Neural progenitor cell (in vitro differentiated cells): ENCODE measurements around the gene GSAP.

Source experiments
- EZH2 ChIP-seq: fragments of 200-600 bp; sonication (generic); IDR thresholded peaks from 2 replicates; pipeline ENCODE4 v1.6.1; 2017; ENCODE audit warnings: antibody characterized with exemption, mild to moderate bottlenecking, moderate library complexity
- EZH2phosphoT487 ChIP-seq: fragments of 200-600 bp; sonication (generic); IDR thresholded peaks from 2 replicates; pipeline ENCODE4 v1.6.1; 2017; ENCODE audit warnings: antibody characterized with exemption
- TF ChIP-seq, protein P1 (sequence below): fragments of 200-600 bp; sonication (generic); IDR thresholded peaks from 2 replicates; pipeline ENCODE4 v1.5.1; 2017; ENCODE audit warnings: antibody characterized with exemption, mild to moderate bottlenecking

DNA sequence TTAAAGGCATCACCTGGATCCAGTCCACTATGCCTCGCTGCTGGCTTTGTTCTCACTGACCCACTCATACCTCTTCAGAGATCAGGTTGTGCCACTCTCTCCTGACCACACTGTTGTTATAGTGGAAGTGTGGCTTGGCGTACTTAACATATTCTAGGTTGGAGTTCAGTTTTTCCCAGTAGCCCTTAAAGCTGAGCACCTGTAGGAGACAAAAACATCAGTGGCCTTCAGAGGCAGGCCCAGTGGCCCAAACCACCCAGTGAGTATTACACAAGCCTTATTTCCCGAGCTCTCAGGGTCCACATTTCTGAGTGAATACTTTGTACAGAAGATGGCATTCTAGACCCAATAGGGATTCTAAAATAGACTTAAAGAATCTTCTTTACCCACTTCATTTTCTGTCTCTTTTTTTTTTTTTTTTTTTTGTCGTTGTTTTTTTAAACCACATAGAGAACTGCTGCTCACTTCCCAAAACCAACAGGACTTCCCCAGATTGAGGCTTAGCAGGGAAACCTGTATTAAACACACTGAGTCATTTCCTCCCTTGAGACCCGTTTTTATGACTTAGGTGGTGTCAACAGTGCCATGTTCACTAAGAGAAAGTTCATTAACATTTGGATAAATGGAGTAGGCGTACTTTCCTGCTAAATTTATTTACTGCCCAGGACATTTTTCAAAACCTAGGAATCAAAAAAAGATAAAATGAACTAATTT is 85.8 kb downstream of the GSAP start:
- no peak for TF ChIP-seq EZH2
- TF ChIP-seq, protein P1, sequence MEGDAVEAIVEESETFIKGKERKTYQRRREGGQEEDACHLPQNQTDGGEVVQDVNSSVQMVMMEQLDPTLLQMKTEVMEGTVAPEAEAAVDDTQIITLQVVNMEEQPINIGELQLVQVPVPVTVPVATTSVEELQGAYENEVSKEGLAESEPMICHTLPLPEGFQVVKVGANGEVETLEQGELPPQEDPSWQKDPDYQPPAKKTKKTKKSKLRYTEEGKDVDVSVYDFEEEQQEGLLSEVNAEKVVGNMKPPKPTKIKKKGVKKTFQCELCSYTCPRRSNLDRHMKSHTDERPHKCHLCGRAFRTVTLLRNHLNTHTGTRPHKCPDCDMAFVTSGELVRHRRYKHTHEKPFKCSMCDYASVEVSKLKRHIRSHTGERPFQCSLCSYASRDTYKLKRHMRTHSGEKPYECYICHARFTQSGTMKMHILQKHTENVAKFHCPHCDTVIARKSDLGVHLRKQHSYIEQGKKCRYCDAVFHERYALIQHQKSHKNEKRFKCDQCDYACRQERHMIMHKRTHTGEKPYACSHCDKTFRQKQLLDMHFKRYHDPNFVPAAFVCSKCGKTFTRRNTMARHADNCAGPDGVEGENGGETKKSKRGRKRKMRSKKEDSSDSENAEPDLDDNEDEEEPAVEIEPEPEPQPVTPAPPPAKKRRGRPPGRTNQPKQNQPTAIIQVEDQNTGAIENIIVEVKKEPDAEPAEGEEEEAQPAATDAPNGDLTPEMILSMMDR, result no peak
- no peak for TF ChIP-seq EZH2phosphoT487
